ENCODE measurements around the gene GABARAP. TPM values are rescaled to one million over a fixed set of nuclear protein-coding genes. Genes with fewer than 3 reads are reported as not detected.
A peak's percentile ranks its signal among the peaks of the same experiment; 100 is the strongest.

The GABARAP gene
- total RNA-seq, 2 donors from 2014 or later = 187 to 446 TPM

- peaks cover 32 to 61% of the 10 kb centered on the region in 2 donors for H3K4me1 ChIP-seq (ENCODE audit: control insufficient read depth in 1 of 2, low read depth in 2 of 2)
- TF ChIP-seq, protein P1, sequence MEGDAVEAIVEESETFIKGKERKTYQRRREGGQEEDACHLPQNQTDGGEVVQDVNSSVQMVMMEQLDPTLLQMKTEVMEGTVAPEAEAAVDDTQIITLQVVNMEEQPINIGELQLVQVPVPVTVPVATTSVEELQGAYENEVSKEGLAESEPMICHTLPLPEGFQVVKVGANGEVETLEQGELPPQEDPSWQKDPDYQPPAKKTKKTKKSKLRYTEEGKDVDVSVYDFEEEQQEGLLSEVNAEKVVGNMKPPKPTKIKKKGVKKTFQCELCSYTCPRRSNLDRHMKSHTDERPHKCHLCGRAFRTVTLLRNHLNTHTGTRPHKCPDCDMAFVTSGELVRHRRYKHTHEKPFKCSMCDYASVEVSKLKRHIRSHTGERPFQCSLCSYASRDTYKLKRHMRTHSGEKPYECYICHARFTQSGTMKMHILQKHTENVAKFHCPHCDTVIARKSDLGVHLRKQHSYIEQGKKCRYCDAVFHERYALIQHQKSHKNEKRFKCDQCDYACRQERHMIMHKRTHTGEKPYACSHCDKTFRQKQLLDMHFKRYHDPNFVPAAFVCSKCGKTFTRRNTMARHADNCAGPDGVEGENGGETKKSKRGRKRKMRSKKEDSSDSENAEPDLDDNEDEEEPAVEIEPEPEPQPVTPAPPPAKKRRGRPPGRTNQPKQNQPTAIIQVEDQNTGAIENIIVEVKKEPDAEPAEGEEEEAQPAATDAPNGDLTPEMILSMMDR (IDR thresholded peaks at IDR 0.05) = no peak
- no peaks in the 10 kb centered on the region for H3K9me3 ChIP-seq
- no peak for DNase-seq (ENCODE audit: low spot score)
- H3K4me3 ChIP-seq = peak overlapping the region; percentile 77
- peak overlapping the region; percentile 65 to 89 for H3K27ac ChIP-seq
- no peaks in the 10 kb centered on the region for H3K36me3 ChIP-seq
- ATAC-seq (ENCODE audit: insufficient number of reproducible peaks, low FRiP score, low read depth) = no peak
- H3K27me3 ChIP-seq (replicated peaks; ENCODE audit: insufficient read depth) = no peaks in the 10 kb centered on the region
Observed at GRCh38 chr17:7217113-7217987, 24.9 kb downstream of the GABARAP start.

GRCh38 chr17:7216242-7217112, 25.8 kb downstream of the GABARAP start:
- TF ChIP-seq, protein P1 (IDR thresholded peaks at IDR 0.05) = no peak
- no peaks in the 10 kb centered on the region for H3K9me3 ChIP-seq
- H3K36me3 ChIP-seq = no peaks in the 10 kb centered on the region
- H3K27me3 ChIP-seq (replicated peaks; ENCODE audit: insufficient read depth) = no peaks in the 10 kb centered on the region
- ATAC-seq (ENCODE audit: insufficient number of reproducible peaks, low FRiP score, low read depth) = no peak
- no peak for DNase-seq (ENCODE audit: low spot score)
- H3K27ac ChIP-seq = peak overlapping the region; percentile 64 to 65
- H3K4me3 ChIP-seq = peak overlapping the region; percentile 77
- peaks cover 32 to 58% of the 10 kb centered on the region in 2 donors for H3K4me1 ChIP-seq (ENCODE audit: control insufficient read depth in 1 of 2, low read depth in 2 of 2)

GRCh38 chr17:7215652-7216180, 26.5 kb downstream of the GABARAP start:
- Histone ChIP-seq H3K4me1 (ENCODE audit: control insufficient read depth in 1 of 2, low read depth in 2 of 2) (peaks cover 32 to 51% of the 10 kb centered on the region in 2 donors), H3K27ac (peak overlapping the region in 1 of 2 donors; percentile 64), H3K36me3 (no peaks in the 10 kb centered on the region), H3K9me3 (no peaks in the 10 kb centered on the region), H3K27me3 (replicated peaks; ENCODE audit: insufficient read depth) (no peaks in the 10 kb centered on the region), H3K4me3 (peak overlapping the region; percentile 84)
- no peak for ATAC-seq (ENCODE audit: insufficient number of reproducible peaks, low FRiP score, low read depth)
- DNase-seq (ENCODE audit: low spot score) = no peak
- TF ChIP-seq, protein P1 (IDR thresholded peaks at IDR 0.05) = no peak

DNA sequence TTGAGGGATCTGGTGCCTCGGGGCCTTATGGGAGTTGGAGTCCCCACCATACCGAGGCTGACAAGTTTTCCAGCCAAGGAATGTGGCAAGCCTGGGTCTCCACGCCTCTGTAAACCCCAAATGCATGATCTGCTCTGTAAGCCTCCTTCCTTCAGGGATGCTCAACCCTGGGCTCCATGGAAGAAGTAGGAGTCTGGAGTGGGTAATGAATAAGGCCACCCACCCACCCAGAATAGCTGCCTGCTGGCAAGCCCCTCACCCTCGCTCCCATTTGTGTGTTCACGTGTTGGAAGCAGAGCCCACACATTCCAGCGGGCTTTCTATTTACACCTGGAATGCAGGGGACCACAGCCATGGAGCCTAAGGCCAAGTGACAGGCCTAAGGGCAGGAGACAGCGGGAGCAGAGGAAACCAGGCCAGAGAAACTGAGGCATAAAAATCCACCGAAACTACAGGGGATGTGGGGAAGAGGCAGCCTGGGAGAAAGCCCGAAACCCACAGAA, 27.1 kb downstream of the GABARAP start:
- DNase-seq (ENCODE audit: low spot score) (no peak), ATAC-seq (ENCODE audit: insufficient number of reproducible peaks, low FRiP score, low read depth) (no peak)
- TF ChIP-seq, protein P1 (IDR thresholded peaks at IDR 0.05) = no peak
- Histone ChIP-seq H3K27ac (peak overlapping the region; percentile 61 to 70), H3K27me3 (replicated peaks; ENCODE audit: insufficient read depth) (no peaks in the 10 kb centered on the region), H3K4me3 (peak overlapping the region; percentile 84), H3K4me1 (ENCODE audit: control insufficient read depth in 1 of 2, low read depth in 2 of 2) (peaks cover 29 to 45% of the 10 kb centered on the region in 2 donors), H3K9me3 (no peaks in the 10 kb centered on the region), H3K36me3 (no peaks in the 10 kb centered on the region)

Measured in thoracic aorta (tissue), 2 donors.